OCI-LY3 (cell line): ENCODE results near the gene CPT1A.

Source experiments
- H2AFZ ChIP-seq: fragments of 200-600, 300-600 bp; shearing (Covaris generic); 2 replicates; pipeline ENCODE4 v1.6.0; 2014; ENCODE audit warnings: antibody characterized with exemption, low read depth, low read length
- H3K27ac ChIP-seq: fragments of 200-600, 300-600 bp; sonication (generic); 2 replicates; pipeline ENCODE4 v1.5.1; 2014; ENCODE audit warnings: mild to moderate bottlenecking, low read length, moderate library complexity, mixed read lengths
- H3K27me3 ChIP-seq: fragments of 200-600, 300-600 bp; sonication (generic); 2 replicates; pipeline ENCODE4 v1.6.1; 2014; ENCODE audit warnings: low read depth, low read length, mixed read lengths
- H3K36me3 ChIP-seq: fragments of 200-600, 300-600 bp; sonication (generic); replicated peaks from 2 replicates; pipeline ENCODE3; 2014; ENCODE audit warnings: low read depth, low read length, mixed read lengths
- H3K4me1 ChIP-seq: fragments of 300-600, 200-600 bp; sonication (generic); 2 replicates; pipeline ENCODE4 v1.6.1; 2014; ENCODE audit warnings: low read length, mixed read lengths
- H3K4me2 ChIP-seq: fragments of 200-600, 300-600 bp; sonication (generic); 2 replicates; pipeline ENCODE4 v1.6.1; 2014; ENCODE audit warnings: low read length, mixed read lengths
- H3K4me3 ChIP-seq: fragments of 300-600, 200-600 bp; sonication (generic); 2 replicates; pipeline ENCODE4 v1.5.1; 2014; ENCODE audit warnings: antibody characterized with exemption, mild to moderate bottlenecking, low read length, moderate library complexity
- H3K79me2 ChIP-seq: fragments of 300-600, 200-600 bp; shearing (Covaris generic); 2 replicates; pipeline ENCODE4 v1.6.1; 2014; ENCODE audit warnings: mild to moderate bottlenecking, low read length, mixed read lengths
- H3K9ac ChIP-seq: fragments of 300-600, 200-600 bp; shearing (Covaris generic); 2 replicates; pipeline ENCODE4 v1.6.0; 2014; ENCODE audit warnings: mild to moderate bottlenecking, low read length, moderate library complexity
- H3K9me3 ChIP-seq: fragments of 200-600, 300-600 bp; shearing (Covaris generic); 2 replicates; pipeline ENCODE4 v1.6.1; 2014; ENCODE audit warnings: low read length, mixed read lengths; ENCODE audit not compliant: insufficient read depth
- H4K20me1 ChIP-seq: fragments of 200-600, 300-600 bp; sonication (generic); 2 replicates; pipeline ENCODE4 v1.6.1; 2016; ENCODE audit warnings: low read length, mixed read lengths; ENCODE audit not compliant: insufficient read depth
- CTCF ChIP-seq: fragments of 200-600, 300-600 bp; sonication (generic); IDR thresholded peaks from 2 replicates; pipeline ENCODE4 v1.5.1; 2014; ENCODE audit warnings: antibody characterized with exemption, low read length, low read depth
- EZH2phosphoT487 ChIP-seq: fragments of 200-600 bp; shearing (Covaris generic); IDR thresholded peaks from 2 replicates; pipeline ENCODE4 v1.6.1; 2018; ENCODE audit warnings: antibody characterized with exemption, mixed run types, low read depth

Gene CPT1A

GRCh38 chr11:68707527-68707926, 134.2 kb downstream of the CPT1A start:
- no peaks in the 10 kb centered on the region for H3K36me3 ChIP-seq
- no peak overlapping the region for H3K27ac ChIP-seq
- no peak for TF ChIP-seq EZH2phosphoT487
- TF ChIP-seq CTCF, result no peak
- no peaks in the 10 kb centered on the region for H4K20me1 ChIP-seq
- H2AFZ ChIP-seq, result no peak overlapping the region
- H3K9me3 ChIP-seq, result no peaks in the 10 kb centered on the region
- H3K79me2 ChIP-seq, result no peaks in the 10 kb centered on the region
- peaks cover 16% of the 10 kb centered on the region for H3K27me3 ChIP-seq
- no peak overlapping the region for H3K9ac ChIP-seq
- no peak overlapping the region for H3K4me3 ChIP-seq
- H3K4me1 ChIP-seq, result no peaks in the 10 kb centered on the region
- no peak overlapping the region for H3K4me2 ChIP-seq

GRCh38 chr11:68704887-68705286, 136.8 kb downstream of the CPT1A start:
- H3K4me3 ChIP-seq, result no peak overlapping the region
- no peaks in the 10 kb centered on the region for H3K79me2 ChIP-seq
- H3K36me3 ChIP-seq, result no peaks in the 10 kb centered on the region
- peaks cover 22% of the 10 kb centered on the region for H3K27me3 ChIP-seq
- no peaks in the 10 kb centered on the region; the same call in 1 of the 2 replicates for H3K9me3 ChIP-seq
- TF ChIP-seq EZH2phosphoT487, result no peak
- TF ChIP-seq CTCF, result no peak
- H3K27ac ChIP-seq, result no peak overlapping the region
- no peak overlapping the region for H3K4me2 ChIP-seq
- H3K4me1 ChIP-seq, result no peaks in the 10 kb centered on the region
- no peak overlapping the region for H2AFZ ChIP-seq
- H3K9ac ChIP-seq, result no peak overlapping the region
- H4K20me1 ChIP-seq, result no peaks in the 10 kb centered on the region
